Type B pancreatic cell (in vitro differentiated cells): ENCODE results near the gene CAMTA1. TPM values are rescaled to one million over a fixed set of nuclear protein-coding genes. Genes with fewer than 3 reads are reported as not detected.

Experiments used
- DNase-seq: peaks from one replicate; pipeline ENCODE4 v3.0.0; 2021; ENCODE audit warnings: mixed read lengths; ENCODE audit not compliant: unreplicated experiment; ENCODE audit errors: extremely low spot score
- H3K27ac Mint-ChIP-seq: 2 replicates; pipeline ENCODE4 v1.8.0; 2021; ENCODE audit warnings: mild to moderate bottlenecking, mixed read lengths
- H3K27me3 Mint-ChIP-seq: 2 replicates; pipeline ENCODE4 v1.8.0; 2021; ENCODE audit warnings: mixed read lengths
- H3K36me3 Mint-ChIP-seq: 2 replicates; pipeline ENCODE4 v1.8.0; 2021; ENCODE audit warnings: mixed read lengths
- H3K4me1 Mint-ChIP-seq: one replicate; pipeline ENCODE4 v1.8.0; 2021; ENCODE audit warnings: mixed read lengths; ENCODE audit not compliant: unreplicated experiment
- H3K4me3 Mint-ChIP-seq: 2 replicates; pipeline ENCODE4 v1.8.0; 2021; ENCODE audit warnings: mild to moderate bottlenecking, mixed read lengths
- H3K9me3 Mint-ChIP-seq: 2 replicates; pipeline ENCODE4 v1.8.0; 2021; ENCODE audit warnings: mixed read lengths
- CTCF ChIP-seq: fragments of 200-600 bp; sonication (generic); conservative IDR thresholded peaks from 2 replicates; pipeline ENCODE4 v1.5.0; 2021; ENCODE audit warnings: antibody characterized with exemption, mild to moderate bottlenecking
- total RNA-seq: library from RNA; stranded (reverse); gene quantifications from 2 replicates; pipeline ENCODE4 v1.2.1, GENCODE V29; 2021; ENCODE audit warnings: low replicate concordance

Gene CAMTA1
- total RNA-seq, 1 donor from 2014 or later: 82.5 TPM

GRCh38 chr1:7517611-7518330 lies 732.5 kb downstream of the CAMTA1 start:
- no peak for DNase-seq
- Mint-ChIP-seq H3K27ac (no peak overlapping the region), H3K27me3 (peaks cover 19% of the 10 kb centered on the region), H3K36me3 (no peaks in the 10 kb centered on the region), H3K4me1 (peaks cover 3% of the 10 kb centered on the region), H3K9me3 (no peaks in the 10 kb centered on the region), H3K4me3 (no peak overlapping the region)
- no peak for TF ChIP-seq CTCF

GRCh38 chr1:7518411-7518810 lies 733.2 kb downstream of the CAMTA1 start:
- Mint-ChIP-seq H3K27ac (no peak overlapping the region), H3K4me1 (peaks cover 3% of the 10 kb centered on the region), H3K27me3 (peaks cover 19% of the 10 kb centered on the region), H3K36me3 (no peaks in the 10 kb centered on the region), H3K4me3 (no peak overlapping the region), H3K9me3 (no peaks in the 10 kb centered on the region)
- DNase-seq: no peak
- no peak for TF ChIP-seq CTCF

- Mint-ChIP-seq H3K9me3 (no peaks in the 10 kb centered on the region), H3K4me3 (no peak overlapping the region), H3K36me3 (no peaks in the 10 kb centered on the region), H3K4me1 (peaks cover 5% of the 10 kb centered on the region), H3K27ac (no peak overlapping the region), H3K27me3 (peaks cover 16% of the 10 kb centered on the region)
- no peak for DNase-seq
- no peak for TF ChIP-seq CTCF
These were observed 734.1 kb downstream of the CAMTA1 start for GRCh38 chr1:7519181-7519860.

GRCh38 chr1:7519861-7520395 lies 734.7 kb downstream of the CAMTA1 start:
- H3K36me3 Mint-ChIP-seq: no peaks in the 10 kb centered on the region
- DNase-seq: no peak
- H3K27ac Mint-ChIP-seq: no peak overlapping the region
- no peak for TF ChIP-seq CTCF
- H3K4me3 Mint-ChIP-seq: no peak overlapping the region
- H3K4me1 Mint-ChIP-seq: peaks cover 11% of the 10 kb centered on the region
- peaks cover 18% of the 10 kb centered on the region for H3K27me3 Mint-ChIP-seq
- H3K9me3 Mint-ChIP-seq: no peaks in the 10 kb centered on the region

- Mint-ChIP-seq H3K27me3 (peaks cover 18% of the 10 kb centered on the region), H3K4me3 (no peak overlapping the region), H3K4me1 (peaks cover 11% of the 10 kb centered on the region), H3K9me3 (no peaks in the 10 kb centered on the region), H3K36me3 (no peaks in the 10 kb centered on the region), H3K27ac (no peak overlapping the region)
- no peak for DNase-seq
- TF ChIP-seq CTCF: no peak
These were observed 735.2 kb downstream of the CAMTA1 start for GRCh38 chr1:7520496-7520895.
